Measurements from ENCODE around the gene DENND1B. TPM values are rescaled to one million over a fixed set of nuclear protein-coding genes. Genes with fewer than 3 reads are reported as not detected.

Gene DENND1B
- total RNA-seq, 1 donor from 2014 or later, result 9.5 TPM

GRCh38 chr1:197686702-197687355 is 88.5 kb downstream of the DENND1B start:
- ATAC-seq (peak; percentile 97), DNase-seq (ENCODE audit: low spot score) (no peak)

DNA sequence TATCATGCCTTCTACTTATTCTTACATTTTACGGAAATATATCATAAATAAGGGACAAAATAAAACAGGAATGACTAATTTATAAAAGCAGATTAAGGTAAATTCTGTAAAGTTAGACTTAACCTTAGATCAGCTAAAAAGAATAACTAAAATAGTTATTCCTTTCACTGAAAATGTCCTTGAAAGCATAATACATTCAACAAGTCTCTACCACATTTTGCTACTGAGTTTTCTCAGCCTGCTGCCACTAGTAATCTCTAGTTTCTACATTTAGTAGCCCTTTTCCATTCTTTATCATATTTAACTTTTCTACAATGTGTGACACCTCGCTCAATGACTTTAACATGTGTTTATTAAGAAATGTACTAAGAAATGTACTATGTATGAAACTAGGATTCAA is 89.0 kb downstream of the DENND1B start:
- DNase-seq (ENCODE audit: low spot score), result no peak
- no peak for ATAC-seq

- DNase-seq (ENCODE audit: low spot score) (no peak), ATAC-seq (no peak)
These were observed 89.5 kb downstream of the DENND1B start for GRCh38 chr1:197685785-197686184.

DNA sequence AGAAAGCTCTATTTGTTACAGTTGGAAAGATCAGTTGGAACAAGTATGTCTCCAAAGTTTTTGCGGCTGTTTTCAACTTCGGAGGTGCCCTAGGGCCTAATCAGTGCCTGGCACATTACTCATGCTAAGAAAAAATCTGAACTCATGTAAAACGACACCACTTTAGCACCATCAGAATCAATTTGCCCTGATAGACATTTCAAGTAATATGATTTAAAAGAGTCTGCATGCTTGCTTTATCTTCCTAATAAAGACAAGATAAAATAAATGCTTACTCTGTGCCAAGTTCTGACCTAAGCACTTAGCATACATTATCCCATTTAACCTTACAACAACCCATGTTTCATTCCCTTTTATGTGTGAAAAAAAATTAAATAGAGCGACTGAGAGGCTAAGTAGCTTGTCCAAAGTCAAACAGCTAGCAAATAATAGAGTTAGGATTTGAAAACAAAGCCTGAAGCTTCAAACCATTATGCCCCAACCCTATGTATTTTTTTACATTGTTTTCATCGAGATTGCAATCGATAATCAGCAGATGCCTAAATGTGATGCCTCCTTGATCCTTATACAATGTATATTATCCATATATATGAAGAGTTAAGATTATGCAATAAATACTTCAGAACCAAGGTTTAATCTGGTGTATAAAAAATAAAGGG is 91.3 kb downstream of the DENND1B start:
- ATAC-seq (no peak), DNase-seq (ENCODE audit: low spot score) (no peak)

- no peak for ATAC-seq
These were observed 92.0 kb downstream of the DENND1B start for GRCh38 chr1:197683280-197683679.

GRCh38 chr1:197680311-197680710 is 95.0 kb downstream of the DENND1B start:
- DNase-seq (ENCODE audit: low spot score), result no peak
- ATAC-seq, result no peak

More at GRCh38 chr1:197683280-197683679, 92.0 kb downstream of the DENND1B start:
- DNase-seq (ENCODE audit: low spot score), result no peak

DNA sequence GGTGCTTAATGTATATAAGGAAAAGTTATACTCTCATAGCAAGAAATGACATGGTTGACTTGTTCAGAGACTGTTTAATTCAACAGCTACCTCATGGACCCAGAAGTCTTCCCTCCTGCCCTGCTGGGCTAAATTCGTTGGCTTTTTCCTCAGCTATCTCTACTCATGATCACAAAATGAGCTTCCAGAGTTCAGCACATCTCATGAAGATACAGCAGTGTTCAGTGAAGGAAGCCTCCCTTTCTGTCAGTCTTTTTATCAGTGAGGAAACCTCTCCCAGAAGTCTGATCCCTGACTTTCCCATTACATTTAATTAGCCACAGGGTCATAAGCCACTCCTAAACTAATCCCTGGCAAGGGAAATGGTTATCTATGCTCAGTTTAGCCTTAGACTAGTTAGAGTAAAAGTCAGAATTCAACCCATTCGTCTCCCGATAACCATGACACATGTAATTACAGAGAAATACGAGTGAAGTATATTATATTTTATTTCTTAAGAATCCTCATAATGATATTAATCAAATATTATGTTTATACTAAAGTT is 97.5 kb downstream of the DENND1B start:
- no peak for ATAC-seq
- DNase-seq (ENCODE audit: low spot score), result no peak

GRCh38 chr1:197677313-197677712 is 98.0 kb downstream of the DENND1B start:
- ATAC-seq (no peak), DNase-seq (ENCODE audit: low spot score) (no peak)

DNA sequence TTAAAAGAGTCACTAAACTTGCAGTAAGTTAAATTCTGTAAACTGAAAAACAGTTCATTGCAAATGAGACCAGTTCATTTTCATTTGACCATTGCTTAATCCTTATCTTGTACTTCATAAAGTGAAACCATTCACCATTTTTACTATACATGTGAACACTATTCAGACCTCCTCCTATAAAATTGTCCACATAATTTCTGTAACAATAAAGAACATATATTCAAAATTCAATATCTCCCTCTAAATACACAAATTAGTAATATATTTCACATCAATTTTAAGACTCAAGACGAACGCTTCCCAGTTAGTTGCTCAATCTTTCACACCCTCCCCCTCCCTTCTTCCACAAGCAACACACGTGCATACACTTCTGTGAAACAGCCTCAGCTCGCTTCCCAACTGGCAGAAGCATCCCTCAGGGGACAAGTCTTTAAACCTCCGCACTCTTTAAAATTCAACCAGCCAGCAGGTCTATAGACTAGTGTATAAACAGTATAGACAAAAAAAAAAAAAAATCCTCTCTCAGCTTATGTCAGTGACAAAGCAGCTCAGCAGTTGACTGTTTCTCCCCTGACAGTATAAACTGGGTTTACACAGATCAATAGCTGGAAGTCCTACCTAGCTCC is 99.6 kb downstream of the DENND1B start:
- peak; percentile 54 for DNase-seq (ENCODE audit: low spot score)
- peak; percentile 87 for ATAC-seq

GRCh38 chr1:197674286-197674685 is 101.0 kb downstream of the DENND1B start:
- DNase-seq (ENCODE audit: low spot score), result no peak
- no peak for ATAC-seq

- ATAC-seq (no peak), DNase-seq (ENCODE audit: low spot score) (no peak)
These were observed 102.0 kb downstream of the DENND1B start for GRCh38 chr1:197673292-197673691.

- no peak for ATAC-seq
- no peak for DNase-seq (ENCODE audit: low spot score)
These were observed 102.9 kb downstream of the DENND1B start for GRCh38 chr1:197672347-197672746.

GRCh38 chr1:197671920-197672319 is 103.4 kb downstream of the DENND1B start:
- DNase-seq (ENCODE audit: low spot score) (no peak), ATAC-seq (peak; percentile 59)

DNA sequence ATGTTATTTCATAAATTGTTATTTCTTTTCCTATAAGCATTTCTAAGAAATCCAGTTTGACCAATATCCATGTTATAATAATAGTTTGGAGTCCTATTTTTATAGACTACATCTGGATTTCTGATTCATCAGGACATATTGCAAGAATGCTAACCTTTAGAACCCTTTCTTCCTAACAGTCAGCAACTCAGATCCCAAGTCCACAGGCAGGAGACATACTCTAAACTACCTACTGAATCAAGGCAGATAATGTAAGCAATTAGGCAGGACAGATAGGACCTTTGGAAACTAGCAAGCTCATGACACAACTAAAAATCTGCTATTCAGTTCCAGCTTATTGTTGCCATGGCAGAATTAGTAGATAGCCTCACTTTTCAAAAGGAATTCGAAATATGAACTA is 104.1 kb downstream of the DENND1B start:
- no peak for ATAC-seq

DNA sequence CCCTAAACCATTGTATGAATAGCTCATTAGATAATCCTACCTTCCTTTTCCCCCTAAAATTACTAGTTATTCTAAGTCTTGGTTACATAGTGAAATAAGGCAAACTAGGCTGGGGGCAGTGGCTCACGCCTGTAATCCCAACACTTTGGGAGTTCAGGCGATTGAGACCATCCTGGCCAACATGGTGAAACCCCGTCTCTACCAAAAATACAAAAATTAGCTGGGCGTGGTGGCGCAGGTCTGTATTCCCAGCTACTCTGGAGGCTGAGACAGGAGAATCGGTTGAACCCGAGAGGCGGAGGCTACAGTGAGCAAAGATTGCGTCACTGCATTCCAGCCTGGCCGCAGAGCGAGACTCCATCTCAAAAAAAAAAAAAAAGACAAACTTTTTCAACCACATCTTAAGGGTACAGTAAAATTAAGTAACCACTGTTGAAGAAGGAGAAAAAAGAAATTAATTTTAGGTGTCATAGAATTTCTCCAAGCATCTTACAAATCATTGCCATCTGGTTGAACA is 108.5 kb downstream of the DENND1B start:
- no peak for DNase-seq (ENCODE audit: low spot score)
- no peak for ATAC-seq

More for the DNA sequence above, 104.1 kb downstream of the DENND1B start:
- DNase-seq (ENCODE audit: low spot score), result no peak

- ATAC-seq (no peak), DNase-seq (ENCODE audit: low spot score) (no peak)
These were observed 110.9 kb downstream of the DENND1B start for GRCh38 chr1:197664391-197664790.

GRCh38 chr1:197663162-197663953 is 111.9 kb downstream of the DENND1B start:
- ATAC-seq (no peak), DNase-seq (ENCODE audit: low spot score) (no peak)

- ATAC-seq (no peak), DNase-seq (ENCODE audit: low spot score) (no peak)
These were observed 114.9 kb downstream of the DENND1B start for GRCh38 chr1:197660389-197660788.

DNA sequence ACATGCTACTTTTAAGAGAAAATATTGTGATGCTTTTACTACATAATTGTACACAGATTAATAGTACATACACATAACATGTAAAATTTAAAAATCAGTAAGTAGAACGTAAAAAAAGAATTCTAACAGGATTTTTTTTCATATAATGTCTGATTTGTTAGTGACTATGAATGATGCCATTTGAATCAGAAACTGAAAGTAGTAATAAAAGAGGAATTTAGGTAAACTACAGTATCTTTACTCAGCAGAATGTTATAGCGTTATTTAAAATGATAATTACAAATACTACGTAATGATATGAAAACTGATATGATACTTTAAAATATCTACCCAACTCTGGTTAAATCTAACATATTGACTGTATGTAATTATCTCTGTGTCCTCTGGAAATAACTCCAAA is 116.1 kb downstream of the DENND1B start:
- ATAC-seq (peak; percentile 39), DNase-seq (ENCODE audit: low spot score) (no peak)

- DNase-seq (ENCODE audit: low spot score) (no peak), ATAC-seq (no peak)
These were observed 126.1 kb downstream of the DENND1B start for GRCh38 chr1:197649188-197649587.

GRCh38 chr1:197638316-197638715 is 137.0 kb downstream of the DENND1B start:
- no peak for ATAC-seq
- no peak for DNase-seq (ENCODE audit: low spot score)
